Stimulated activated CD4-positive, alpha-beta T cell treated with anti-CD3 and anti-CD28 coated beads, TNF-alpha, amount 100 ng/mL, for 48 hours (primary cell): ENCODE data around the gene PDE8A.

Experiments used
- DNase-seq, 3 donors: peaks; one replicate each; pipeline ENCODE4 v3.0.0-alpha.2; 2020; ENCODE audit warnings: low read depth in 3 of 3

The PDE8A gene

DNA sequence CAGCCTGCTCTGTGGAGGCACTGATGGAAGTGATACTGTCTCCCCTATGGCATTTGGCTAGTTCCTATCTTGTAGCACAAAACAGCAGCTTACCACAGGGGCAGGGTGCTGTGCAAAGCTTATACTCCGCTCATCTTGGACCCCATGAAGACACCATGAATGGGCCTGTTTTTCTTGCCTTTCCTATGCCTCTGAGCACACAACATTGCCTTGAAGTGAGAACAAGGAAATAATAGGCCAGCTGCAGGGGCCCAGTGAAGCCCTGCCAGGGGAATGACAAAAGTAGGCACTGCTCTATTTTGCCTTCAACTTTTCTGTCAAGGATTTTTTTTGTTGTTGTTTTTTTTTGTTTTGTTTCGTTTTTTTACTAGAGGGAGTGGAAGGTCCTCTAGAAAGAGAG, 110.3 kb downstream of the PDE8A start:
- no peak for DNase-seq

DNA sequence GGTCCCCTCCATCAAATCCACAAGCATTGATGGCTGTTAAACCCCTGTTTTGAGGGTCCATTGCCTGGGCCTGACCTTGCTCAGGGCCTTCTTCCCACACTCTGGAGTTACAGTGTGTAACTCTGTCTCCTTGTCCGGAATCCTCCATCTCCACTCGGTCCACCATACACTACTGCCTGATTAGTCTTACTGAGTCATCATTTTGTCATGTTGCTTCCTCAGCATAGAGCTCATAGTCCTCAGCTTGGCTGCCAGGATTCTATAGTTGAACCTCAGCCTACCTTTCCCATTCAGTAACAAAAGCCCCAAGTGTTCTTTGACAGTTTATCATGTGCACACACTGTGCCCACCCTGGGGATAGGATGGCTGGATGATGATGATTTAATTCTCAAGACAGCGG, 113.0 kb downstream of the PDE8A start:
- DNase-seq: no peak

DNA sequence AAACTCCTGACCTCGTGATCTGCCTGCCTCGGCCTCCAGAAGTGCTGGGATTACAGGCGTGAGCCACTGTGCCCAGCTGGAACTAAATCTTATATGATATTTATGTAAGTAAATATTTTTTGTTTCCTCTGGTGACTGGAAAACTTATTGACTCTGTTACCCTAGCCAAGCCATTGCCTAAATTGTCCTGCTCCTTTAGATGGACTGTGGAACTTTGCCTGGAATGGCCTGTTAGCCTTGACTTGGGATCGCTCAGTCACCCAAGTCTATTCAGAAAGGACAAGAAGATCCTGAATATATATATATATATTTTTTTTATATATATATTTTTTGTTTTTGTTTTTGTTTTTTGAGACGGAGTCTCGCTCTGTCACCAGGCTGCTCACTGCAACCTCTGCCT, 113.9 kb downstream of the PDE8A start:
- DNase-seq: no peak

DNA sequence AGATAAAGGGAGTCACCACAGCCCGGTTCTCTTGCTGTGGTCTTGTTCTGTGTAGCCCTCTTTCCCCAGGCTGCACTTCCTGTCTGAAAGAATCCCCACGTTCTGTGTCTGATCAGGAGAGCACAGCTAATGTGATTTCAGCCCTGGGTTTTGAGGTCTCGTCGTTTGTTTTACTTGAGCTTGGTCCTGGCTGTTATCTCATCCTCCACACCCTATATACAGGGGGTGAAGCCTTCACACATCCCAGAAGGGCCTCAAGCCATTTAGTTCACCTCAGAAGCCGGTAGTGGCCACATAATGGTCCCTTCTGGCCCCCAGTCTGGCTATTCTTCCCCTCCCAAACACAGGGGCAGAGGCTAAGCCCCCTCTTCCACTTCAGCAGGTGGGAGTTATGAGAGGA, 115.6 kb downstream of the PDE8A start:
- no peak for DNase-seq

DNA sequence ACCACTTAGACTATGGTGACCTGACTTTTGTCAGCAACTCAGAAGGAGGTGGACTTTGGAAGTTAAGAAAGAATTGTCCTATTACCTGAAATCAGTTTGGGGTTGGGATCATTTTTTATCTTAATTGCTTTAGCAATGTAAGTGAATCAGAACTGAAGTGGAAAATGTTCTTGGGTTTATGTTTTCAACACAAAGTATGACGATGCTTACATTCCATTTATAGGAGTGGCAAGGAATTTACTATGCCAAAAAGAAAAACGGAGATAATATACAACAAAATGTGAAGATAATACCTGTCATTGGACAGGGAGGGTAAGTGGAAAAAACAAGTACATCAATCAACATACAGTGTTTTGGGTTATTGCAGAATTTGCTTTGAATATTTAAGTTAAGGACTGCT, 116.1 kb downstream of the PDE8A start:
- no peak for DNase-seq

DNA sequence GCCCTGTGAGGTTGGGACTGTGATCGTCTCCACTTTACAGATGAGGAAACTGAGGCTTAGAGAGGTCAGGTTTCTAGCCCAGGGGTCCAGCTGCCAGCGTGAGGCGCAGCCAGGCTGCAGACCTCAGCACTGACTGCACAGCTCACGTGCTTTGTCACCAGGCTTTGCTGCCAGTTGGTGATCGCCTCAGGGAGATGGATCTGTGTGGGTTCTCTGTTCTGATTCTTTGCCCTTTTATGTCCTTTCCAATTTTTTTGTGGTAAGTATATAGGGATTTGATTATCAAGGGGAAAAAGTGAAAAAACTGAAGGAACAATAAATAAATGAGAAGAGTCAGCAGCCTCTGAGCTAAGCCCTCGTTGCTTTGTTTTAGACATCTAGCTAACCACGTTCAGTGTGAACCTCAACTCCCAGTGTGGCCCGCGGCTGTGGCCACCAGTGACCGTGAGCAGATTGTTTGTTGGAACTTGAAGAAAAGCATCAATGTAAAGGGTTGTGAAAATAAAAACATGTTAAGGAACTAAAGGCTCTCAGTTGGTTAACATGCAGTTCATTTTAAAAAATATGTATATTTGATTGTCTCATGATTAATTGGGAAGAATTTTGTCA, 117.6 kb downstream of the PDE8A start:
- no peak for DNase-seq

DNA sequence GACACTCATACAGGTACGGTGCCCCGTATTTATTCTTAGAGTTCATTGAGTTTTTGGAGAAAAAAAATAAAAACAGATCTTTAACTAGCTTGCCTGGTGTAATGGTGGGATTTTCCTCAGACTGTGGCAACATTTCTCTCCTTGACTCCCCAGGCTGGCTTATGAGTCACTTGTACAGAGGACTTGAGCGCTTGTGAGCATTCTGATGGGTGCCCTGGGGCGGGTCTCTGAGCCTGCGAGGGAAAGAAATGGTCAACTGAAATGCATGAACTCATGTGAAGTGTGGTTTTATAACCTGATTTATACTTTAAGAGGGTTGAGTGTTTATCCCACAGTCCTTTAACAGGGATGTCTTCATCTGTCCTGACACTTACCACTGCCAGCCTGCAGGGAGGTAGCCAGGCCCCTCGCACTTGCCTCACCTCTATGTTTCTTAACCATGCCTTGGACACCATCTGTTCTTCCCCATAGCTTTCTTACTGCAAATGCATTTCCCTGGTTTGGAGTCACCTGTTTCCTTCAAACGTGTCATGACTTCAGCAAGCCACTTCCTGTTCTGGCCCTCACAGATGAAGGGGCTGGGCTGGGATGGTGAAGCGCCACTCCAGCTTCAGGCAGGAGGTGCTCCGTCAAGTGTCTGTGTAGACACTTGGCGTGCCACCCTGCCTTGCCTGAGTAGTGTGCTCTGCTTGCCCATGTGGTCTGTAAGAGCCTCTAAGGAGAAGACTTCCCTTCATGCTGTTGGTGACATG, 118.7 kb downstream of the PDE8A start:
- DNase-seq: peak in 1 of 3 donors; percentile 2

DNA sequence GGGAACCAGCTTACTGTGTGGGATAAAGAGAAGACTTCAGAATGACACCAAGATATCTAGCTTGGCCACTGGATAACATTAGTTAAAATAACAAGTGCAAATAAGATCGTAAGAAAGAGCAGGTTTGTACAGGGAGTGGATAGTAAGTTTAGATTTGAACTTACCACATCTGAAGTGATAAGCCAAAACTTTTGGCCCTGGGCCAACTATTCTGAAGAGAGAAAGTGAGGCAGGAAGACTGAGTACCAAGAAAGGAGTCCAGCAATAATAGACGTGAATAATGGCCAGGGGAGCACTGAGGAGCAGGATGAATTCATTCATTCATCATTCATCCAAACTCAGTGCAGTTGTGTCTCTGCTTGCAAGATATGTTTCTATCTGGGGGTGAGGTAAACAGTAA, 122.9 kb downstream of the PDE8A start:
- DNase-seq: no peak

DNA sequence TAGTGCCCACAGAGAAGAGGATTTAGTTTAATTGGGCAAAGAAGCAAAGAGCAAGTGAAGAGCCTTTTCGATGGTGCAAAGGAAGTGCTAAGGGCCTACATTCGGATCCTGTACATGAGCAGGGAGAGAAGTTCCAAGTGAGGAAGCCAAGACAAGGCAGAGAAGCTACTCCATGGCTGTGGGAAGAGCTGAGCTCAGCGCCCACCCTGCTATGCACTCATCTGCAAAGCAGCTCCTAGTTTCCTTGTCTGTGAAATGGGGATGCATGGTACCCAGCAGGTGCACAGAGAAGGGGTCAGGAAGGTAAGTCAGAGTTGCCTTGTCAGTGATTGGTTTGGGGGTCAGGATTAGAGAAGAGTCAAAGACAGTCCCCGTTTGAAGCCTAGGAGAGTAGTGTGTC, 126.5 kb downstream of the PDE8A start:
- no peak for DNase-seq

DNA sequence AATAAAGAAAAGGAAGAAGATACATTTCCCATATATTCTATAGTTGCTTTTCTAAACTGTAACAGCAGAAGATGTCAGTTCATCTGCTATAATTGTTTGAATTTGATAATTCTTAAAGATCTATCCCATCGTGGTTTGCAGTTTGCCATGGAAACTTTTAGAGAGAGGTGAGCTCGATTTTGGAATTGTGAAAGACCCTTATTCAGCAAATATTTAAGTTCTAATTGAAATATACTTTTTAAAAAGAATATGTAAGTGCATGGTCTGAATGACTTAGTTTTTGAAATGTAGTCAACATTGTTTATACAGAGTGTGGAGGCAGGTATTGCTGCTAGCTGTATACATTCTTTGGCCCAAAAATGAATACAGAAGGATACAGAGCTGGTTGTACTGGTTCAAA, 127.7 kb downstream of the PDE8A start:
- DNase-seq: no peak

DNA sequence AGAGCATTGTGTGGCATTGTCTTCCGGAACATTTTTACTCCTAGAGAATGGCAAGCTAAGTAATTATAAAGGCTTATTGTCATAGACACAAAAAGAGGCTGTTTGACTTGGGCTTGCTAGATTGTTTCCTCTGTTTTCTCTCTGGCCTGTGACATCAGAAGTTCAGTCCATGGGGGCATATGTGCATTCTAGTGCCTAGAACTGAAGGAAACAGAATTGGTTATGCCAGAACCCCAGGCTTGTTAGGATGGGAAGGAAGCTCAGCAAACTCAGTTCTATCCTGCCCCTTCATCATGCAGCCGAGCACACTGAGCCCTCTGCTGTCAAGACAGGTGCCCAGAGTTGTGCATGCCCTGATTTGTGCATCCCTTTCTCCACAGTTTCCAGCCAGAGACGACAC, 131.3 kb downstream of the PDE8A start:
- DNase-seq: no peak

DNA sequence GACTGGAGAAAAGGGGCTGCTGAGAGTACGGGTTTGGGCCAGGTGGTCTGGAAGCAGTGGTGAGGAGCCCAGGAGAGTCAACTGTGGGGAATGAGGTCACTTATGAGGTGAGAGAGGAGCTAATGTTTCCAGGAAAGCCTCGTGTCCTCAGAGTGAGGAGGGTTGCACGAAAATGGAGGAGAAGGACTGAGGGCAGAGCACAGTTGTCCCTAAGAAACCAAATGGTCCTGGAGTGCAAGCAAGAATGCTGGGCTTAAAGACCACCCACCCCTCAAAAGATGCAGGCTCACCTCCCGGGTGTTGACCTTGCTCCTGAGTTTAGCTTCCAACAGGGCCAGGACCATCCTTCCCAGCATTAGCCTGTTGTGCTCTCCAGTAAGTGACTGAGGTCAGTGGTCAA, 133.2 kb downstream of the PDE8A start:
- no peak for DNase-seq

DNA sequence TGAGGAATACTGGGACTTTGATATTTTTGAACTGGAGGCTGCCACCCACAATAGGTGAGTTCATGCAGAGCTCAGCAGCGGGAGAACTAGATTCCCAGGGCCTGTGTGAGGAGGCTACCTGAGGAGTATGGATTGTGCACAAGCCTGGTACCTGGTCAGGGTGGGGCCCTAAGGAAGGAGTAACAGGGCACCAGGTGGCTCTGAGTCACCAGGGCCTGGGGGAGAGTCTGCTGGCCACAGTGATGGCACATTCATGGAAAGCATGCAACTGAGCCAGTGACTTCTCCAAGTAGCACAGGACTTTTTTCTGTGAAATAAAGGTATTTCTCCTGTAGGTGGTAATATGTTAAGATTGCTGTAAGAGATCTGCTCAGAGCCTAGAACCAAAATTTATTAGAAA, 134.4 kb downstream of the PDE8A start:
- DNase-seq: no peak

DNA sequence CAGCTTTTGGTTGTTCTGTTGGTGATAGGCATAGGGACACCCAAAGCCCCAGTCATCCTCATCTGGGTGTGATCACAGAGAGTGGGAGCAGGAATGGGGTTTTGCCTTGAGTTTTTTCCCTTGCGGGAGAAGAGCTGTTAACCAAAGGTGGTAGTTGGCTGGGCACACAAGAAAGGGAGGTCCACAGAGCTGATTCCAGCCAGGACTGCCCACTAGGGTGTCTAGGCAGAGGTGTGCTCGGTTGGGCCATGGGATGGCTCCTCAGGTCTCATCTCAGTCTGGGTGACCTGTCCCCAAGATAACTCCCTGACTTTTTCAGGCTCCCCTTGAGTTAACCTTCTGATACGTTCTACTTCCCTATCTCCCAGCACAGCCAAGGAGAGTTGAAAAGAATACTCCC, 134.8 kb downstream of the PDE8A start:
- DNase-seq: no peak

DNA sequence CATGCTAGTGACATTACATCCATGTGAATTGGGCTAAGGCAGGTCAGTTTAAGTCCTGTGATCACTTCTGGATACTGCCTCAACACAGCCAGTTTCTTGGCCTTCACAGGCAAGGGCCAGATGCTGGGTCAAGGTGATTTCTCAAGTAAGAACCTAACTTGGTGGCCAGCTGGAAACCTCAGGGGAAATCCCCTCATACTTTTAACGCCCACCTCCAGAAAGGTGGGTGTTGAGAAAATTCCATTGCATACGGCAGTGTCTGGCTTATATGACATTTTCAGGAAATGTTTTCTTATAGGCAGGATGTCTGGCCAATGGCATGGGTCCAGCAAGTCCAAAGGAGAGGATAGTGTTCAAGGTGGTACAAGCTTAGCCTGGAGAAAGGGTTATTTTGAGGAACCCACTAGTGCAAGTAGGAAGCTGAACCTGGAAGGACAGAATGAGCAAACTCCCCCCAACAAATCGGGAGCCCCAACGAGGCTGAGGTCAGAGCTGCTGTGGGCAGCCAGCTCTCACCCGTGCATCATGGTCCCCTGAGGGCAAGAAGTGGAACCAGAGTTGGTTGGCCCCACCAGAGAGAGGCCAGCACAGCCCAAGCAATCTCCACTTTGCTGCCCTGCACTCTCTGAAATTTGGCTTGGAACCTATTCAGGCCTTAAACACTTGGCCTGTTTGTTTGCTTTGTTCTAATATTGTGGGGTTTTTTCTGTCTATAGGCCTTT, 135.4 kb downstream of the PDE8A start:
- no peak for DNase-seq

DNA sequence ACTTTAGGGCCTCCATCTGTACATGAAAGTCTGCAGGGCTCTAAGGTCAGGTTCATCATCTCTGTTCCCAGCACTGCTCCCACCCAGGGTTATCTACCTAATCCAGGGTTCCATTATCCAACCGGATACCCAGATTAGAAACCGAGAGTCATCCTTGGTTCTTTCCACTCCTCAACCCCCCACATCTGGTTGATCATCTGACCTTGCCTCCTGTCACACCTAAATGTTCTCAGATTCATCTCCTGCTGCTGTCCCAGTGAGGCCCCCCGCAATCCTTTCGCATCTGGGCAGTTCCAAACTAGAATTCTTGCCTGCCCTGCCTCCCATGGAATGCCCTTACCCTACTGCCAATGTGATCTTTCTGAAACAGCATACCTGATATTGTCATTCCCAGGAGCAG, 136.5 kb downstream of the PDE8A start:
- DNase-seq: no peak

DNA sequence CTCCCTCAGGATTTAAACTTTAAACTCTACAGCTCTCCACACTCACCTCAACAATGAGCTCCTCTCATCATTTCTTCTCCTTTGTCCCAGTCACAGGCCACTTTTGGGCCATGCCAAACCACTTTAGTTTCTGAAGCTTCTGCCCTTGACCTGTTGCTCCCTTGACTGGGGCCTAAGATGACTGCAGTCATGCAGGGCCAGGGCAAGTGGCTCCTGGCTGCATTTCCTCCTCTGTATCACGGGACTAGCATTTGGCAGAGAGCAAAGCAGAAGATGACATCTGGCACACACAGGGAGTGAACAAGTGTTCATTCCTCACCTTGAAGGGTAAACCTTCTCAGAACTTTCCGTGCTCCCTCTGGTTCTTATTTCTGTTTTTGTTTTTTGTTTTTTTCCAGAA, 136.9 kb downstream of the PDE8A start:
- no peak for DNase-seq

DNA sequence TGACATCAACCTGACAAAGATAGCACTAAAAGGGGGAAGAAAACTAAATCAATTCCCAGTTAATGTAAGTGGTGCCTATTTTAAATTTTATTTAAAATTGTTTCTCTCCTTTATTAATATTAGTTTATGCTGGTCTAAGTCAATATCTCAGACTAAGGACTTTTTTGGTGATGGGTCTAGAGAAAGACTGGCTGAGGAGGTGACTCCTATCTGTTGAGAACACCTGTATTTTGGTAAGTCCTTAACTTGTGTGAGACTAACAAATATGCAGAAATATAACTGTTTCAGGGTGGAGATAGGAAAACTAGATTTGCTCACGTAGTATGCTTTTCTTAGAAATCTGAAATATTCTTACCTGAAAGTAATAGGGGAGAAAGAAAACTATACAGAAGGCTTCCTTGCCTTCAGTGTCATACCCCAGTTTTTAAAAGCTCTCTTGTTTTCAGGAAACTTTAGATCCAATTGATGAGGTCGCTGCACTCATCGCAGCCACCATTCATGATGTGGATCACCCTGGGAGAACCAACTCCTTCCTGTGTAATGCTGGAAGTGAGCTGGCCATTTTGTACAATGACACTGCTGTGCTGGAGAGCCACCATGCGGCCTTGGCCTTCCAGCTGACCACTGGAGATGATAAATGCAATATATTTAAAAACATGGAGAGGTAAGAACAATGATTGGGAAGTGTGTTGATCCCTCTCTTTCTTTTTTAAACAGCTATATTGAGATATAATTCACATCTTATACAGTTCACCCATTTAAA, 138.9 kb downstream of the PDE8A start:
- no peak for DNase-seq

DNA sequence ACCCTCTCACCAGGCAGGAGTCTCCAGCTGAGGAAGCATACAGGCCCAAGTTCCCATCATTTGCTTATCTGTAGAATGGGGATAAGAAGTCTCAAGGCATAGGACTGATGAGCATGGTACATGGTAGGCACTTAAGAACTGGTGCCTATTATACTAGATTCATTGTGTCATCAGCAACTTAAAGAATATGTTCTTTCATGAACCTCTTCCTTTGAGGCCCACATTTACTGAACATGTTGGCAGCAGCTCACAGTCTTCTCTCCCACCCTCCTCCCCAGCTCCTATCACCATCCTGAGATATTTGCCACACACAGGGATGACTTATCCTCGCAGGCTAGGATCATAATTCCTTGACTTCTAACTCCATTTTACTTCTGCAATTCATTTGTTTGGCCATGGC, 142.5 kb downstream of the PDE8A start:
- no peak for DNase-seq

DNA sequence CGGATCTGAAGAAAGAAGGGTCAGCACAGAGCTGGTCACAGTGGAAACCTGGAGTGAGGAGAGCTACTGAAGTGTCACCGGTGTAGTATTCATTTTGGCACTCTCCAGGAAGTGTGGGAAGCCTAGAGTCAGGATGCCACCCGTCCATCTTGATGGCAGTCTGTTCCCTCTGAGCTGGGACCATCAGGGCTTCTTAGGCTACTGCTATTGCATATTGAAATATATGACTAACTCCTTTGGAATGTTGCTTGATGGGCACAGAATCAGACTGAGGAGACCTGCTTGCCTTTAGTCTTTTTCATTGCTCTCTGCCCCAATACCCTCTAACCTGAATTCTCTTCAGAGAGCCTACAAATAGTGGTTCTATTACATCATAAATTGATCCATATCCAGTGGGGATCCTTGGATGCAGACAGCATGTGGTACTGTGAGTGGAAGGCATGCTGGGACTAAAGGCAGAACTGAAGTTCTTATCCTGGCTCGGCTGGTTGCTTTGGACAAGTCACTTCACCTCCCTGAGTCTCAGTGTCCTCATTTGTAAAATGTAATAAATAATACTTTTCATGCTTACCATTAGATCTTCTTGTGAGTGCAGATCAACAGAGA, 143.5 kb downstream of the PDE8A start:
- DNase-seq: no peak

DNA sequence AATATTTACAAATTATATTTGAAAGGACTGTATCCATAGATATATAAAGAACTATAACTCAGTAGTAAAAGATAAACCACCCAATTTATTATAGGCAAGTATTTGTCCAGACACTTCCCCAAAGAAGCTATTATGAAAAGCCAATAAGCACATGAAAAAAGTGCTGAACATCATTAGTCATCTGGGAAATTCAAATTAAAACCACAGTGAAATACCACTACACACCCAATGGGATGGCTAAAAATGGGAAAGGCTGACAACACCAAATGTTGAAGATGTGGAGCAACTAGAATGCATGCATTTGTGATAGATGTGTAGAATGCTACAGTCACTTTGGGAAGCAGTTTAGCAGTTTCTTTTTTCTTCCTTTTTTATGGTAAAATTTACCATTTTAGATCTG, 147.0 kb downstream of the PDE8A start:
- DNase-seq: no peak

DNA sequence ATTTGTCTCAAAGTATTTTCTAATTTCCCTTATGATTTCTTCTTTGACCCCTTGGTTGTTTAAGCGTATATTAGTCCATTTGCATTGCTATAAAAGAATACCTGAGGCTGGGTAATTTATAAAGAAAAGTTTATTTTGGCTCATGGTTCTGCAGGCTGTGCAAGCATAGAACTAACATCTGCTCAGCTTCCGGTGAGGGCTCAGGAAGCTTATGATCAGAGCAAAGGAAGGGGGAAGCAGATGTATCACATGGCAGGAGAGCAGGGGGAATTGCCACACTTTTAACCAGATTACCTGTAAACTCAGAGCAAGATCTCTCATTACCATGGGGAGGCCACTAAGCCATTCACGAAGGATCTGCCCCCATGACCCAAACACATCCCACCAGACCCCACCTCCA, 148.2 kb downstream of the PDE8A start:
- no peak for DNase-seq
